NCI-H748 treated with DMSO at 0.1 percent for 48 hours (cell line): ENCODE measurements around the gene LTB4R.

Experiments
- DNase-seq: peaks from one replicate; lab custom pipeline; 2025; lab: John Stamatoyannopoulos, UW

LTB4R gene

DNA sequence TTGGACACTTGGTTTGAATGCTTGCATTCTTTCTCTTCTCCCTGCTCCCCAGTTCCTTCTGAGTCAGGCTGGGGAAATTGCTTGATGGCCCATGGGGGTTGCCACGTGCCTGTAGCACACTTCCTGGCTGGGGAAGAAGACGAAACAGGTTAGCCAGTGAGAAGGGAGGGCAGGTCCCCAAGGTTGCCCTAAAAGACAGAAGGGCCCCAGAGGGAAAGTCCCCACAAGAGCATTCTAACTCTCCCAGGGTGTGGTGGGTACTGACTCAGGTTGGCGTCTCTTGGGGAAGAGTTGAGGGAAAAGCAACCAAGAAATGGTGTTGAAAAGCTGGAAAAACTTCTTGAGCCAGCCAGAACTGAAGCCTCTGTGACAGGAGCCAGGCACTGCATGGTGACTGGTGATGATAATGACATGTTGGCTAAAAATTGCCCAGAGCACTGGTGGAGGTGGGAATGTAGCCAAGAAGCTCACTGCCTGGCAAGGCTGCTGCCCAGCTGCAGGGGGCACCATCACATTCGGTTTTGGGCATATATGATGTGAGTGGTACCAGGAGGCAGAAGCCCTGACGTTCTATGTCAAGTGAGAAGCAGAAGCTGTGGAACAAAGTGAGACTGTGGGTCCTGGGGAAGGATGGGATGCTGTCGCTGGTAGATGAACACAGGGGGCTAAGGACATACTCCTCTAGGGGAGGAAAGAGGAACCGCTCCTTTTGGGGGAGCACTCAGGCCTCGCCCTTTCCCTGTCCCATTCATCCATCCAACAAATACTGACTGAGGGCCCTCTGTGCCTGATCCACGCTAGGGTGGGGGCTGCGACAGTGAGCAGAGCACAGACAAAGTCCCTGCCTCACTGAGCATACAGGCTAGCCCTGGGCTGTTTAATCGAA lies 31.8 kb upstream of the LTB4R start:
- no peak for DNase-seq

DNA sequence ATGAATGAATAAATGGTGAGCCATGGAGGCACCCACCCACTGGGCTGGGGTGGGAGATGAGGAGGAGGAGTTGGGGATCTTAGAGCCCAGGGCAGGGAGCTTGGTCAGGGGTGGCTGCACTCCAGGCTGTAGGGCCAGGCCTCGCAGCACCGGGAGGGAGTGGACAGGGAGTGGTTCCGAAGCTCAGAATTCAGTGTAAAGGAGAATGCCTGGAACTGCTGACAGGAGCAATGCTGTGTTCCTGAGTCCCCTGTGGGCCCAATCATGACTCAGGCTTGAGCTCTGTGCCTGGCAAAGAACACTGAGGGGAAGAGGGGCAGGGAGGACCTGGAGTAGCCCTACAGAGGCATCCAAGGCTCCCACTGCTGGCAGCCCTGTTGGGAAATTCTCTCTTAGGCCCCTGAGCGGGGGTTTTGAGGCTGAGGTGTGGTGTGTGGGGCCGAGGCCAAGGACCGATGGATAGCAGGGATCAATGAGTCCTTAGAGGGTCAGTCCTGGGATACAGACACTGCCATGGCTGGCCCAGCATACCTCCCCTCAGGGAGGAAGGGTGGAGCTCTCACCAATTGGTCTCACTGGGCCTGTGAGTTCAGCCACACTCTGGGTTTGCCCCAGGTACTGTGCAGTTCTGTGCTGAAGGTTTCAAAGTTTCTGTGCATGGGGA lies 30.4 kb upstream of the LTB4R start:
- DNase-seq, result no peak

DNA sequence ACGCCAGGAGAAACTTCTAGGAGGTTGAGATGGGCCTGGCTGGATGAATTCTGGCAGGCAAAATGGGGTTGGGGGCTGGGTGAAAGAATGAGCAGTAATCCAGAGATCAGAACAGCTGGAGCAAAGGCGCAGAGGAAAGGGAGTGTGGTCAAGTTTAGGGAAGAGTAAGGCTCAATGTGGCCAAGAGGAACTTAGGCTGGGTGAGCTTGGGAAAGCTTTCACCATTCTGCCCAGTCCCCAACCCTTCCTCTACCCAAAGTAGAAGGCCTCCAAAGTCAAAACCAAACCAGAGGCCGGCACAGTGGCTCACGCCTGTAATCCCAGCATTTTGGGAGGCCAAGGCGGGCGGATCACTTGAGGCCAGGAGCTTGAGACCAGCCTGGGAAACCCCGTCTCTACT lies 29.7 kb upstream of the LTB4R start:
- DNase-seq, result no peak

DNA sequence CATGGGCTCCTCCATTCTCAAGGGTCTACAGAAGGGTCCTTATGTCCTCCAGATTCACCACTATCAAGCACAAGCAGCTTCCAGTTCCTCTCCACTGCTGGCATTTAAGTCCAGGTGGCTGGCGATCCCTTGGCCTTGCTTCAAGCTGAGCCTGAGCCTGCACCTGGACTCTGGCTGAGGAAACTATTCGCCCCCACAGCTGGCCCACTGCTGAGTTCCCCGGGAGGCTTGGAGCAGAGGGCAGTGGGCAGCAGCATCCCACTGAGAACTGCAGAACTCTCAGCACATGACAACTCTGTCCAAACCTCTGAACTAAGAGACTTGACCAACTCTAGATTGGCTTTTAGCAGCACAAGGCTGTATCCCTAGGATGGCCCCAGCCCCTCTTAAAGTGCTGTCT lies 28.6 kb upstream of the LTB4R start:
- no peak for DNase-seq

DNA sequence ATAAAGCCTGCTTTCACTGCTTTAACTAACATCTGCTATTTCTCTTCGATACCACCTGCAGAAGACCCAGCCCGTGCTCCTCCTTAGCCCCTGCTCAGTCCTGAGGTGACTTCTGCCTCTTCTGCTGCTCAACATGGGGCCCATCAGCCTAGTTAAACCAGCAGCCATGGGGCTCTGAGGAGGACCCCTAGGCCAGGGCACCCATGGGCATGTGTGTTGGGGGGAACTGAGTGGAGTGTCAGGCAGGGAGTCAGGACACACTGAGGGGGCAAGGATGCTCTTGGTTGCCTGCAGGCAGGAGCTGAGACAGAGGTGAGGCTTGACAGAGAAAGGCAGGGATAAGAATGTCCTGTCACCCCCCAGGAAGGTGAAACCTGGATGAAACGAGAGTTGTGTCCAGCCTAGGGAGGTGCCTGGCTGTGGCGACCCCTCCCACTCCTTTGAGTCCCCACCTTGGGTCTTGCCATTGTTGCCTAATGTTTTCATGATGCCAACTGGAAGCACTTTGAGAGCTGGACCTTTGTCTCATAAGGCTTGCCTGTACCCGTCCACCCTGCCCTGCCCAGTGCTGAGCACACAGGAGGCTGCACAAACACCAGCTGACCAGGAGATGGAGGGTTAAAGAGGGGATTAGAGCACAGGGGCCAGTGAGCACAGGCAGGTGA lies 27.4 kb upstream of the LTB4R start:
- DNase-seq, result no peak

DNA sequence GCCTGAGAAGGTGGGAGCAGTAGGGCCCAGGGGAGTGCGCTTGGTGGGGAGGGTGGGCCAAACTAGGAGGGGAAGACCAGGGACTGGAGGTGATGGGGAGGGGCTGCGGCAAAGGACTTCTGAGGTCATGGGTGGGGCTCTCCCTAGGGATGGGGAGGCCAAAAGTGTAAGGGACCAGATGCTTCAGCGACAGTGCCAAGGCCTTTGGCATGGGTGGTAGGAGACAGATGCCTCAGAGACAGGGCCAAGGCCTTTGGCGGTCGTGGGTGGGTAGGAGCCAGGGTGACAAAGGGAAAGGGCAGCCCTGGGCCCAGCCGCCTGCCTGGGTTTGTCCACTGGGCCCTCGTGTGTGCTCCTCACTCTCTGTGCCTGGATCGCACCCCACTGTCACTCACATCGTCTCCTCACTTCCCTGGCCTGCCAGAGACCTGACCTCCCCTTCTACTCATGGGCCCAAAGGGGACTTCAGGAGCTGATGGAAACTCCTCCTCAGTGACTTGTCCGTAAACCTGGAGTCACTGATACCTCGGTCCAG lies 26.7 kb upstream of the LTB4R start:
- no peak for DNase-seq

DNA sequence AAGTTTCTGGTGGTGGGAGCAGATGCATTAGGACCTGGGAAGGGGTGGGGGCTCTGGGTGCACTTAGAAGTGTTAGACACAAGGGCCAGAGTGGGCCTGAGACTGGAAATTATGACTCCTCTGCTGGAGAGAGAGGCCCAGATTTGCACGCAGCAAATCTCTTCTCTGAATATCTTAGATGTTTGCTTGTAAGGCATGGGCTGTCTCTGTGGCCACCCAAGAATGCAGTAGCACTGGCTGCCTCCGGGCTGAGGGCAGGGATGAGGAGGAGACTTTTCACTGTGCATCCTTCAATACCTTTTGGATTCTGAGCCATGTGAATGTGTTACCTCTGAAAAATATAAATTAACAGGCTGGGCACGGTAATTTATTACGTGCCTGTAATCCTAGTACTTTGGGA lies 26.0 kb upstream of the LTB4R start:
- no peak for DNase-seq

DNA sequence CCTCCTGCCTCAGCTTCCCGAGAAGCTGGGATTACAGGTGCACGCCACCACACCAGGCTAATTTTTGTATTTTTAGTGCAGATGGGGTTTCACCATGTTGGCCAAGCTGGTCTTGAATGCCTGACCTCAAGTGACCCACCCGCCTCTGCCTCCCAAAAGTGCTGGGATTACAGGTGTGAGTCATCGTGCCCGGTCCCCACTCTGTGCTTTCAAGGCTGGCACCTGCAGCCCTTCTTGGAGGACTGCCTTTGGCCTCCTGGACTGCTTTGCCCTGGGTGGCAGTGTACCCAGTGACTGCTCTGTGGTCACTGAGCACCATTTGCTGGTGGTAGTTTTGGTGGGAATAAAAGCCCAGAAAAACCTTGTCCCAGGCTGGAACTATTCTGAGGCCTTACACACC lies 24.3 kb upstream of the LTB4R start:
- no peak for DNase-seq

DNA sequence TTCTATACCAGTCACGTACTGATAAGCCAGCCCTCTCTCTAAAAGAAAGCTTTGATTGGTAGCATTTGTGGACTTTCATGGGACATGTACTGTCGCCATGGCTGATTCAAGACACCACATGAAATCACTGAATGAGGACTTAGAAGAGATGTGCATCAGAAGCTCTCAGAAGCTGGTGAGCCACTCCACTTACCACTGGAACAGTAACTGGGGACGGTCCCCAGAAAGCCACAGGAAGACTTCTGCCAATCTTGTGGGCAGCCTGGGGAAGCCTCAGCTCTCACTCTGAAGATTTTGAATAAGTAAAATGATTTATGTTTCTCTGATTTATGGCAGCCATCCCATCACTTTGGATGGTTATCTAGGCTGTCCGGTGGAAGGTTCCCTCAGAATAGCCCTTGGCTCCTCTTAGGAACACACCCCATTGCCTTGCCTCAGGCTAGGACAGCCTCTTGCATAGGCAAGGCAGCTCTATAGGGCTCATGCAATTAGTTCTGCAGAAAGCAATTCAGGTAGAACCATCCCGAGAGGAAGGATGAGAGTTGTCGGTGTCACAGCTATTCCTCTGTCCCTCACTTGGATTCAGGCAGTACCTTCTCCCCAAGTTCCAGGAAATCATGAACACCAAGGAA lies 21.5 kb upstream of the LTB4R start:
- DNase-seq, result no peak

DNA sequence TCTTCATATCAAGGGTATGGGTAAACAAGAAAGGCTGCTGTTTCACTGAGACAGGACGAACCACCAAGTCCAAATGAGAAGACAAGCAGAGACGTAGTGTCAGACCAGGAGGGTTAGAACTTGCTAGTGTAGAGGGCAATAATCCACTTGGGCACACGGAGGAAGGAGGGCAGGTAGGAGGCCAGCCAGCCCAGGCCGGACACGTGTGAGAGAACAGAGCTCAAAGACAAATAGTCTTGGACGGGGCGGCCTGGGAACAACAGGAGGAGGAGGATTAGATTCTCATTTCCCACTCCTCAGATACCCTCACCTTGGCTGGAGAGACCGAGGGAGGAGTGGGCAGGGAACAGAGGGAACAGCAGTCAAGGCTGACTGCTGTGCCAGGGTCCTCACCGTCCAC lies 20.6 kb upstream of the LTB4R start:
- DNase-seq, result no peak

DNA sequence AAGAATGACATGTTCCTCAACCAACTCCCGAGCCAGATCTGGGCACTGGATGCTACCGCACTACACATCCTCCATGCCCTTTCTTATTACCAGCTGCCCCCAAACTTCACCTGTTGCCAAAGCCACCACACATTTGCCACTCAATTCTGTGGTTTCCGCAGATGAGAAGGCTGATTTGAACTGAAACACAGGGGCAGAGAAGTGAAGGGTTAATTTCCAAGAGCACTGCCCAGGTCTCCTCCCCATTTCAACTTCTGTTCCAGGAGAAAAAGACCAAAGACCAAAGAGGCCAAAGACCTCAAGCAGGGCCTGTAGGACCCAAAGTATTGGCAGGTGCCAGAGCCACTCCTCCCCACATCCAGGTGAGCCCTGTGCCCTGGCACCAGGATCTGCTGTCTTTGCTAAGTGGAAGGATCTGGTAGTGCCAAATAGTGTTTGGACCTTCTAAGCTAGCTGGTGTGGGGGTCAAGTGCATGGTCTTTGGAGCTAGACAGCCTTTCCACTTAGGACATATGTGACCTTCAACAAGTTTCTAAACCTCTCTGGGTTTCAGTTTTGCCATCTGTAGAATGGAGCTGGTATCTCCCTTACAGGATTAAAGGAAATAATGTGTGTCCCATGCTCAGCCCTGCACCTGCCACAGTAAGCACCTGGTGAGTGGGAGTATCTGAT lies 19.7 kb upstream of the LTB4R start:
- DNase-seq, result no peak

DNA sequence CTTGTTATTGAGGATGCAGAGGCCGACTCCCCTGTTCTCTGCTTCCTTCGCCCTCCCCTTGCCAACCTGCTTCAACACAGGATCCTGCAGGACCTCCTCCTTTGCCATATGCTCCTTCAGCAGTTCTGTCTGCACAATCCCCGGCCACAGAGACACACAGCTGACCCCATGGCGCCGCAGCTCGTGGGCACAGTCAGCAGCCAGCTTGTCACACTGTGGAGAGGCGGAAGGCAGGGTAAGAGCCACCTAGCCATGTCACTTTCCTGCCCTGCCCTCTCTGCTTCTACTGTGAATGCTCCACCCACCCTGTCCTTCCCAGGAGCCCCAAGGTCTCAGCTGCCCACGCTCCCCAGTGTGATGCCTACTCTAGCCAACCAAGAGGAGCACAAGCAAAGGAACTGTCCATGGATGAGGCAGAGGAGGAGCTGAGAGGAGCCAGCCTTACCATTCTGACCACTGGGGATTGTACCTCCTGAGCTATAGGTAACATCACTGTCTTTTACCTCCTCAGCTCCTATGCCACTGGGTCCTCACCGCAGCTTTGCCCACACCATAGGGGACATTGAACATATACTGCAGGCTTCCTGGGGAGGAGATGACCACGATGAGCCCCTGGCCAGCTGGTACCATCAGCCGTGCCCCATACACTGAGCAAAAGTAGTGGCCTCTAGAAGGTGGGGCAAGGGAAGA lies 19.0 kb upstream of the LTB4R start:
- no peak for DNase-seq

DNA sequence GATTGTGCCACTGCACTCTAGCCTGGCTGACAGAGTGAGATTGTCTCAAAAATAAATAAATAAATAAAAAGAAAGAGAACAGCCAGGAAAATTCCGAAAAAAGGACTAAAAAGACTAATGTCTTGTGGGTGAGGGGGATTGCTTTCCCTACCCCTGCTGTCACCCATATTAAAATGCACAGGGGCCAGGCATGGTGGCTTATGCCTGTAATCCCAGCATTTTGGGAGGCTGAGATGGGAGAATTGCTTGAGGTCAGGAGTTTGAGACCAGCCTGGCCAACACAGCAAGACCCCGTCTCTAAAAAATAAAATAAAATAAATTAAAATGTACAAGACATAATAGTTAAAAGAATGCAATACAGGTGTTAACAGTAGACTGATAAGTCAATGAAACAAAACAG lies 17.8 kb upstream of the LTB4R start:
- no peak for DNase-seq

DNA sequence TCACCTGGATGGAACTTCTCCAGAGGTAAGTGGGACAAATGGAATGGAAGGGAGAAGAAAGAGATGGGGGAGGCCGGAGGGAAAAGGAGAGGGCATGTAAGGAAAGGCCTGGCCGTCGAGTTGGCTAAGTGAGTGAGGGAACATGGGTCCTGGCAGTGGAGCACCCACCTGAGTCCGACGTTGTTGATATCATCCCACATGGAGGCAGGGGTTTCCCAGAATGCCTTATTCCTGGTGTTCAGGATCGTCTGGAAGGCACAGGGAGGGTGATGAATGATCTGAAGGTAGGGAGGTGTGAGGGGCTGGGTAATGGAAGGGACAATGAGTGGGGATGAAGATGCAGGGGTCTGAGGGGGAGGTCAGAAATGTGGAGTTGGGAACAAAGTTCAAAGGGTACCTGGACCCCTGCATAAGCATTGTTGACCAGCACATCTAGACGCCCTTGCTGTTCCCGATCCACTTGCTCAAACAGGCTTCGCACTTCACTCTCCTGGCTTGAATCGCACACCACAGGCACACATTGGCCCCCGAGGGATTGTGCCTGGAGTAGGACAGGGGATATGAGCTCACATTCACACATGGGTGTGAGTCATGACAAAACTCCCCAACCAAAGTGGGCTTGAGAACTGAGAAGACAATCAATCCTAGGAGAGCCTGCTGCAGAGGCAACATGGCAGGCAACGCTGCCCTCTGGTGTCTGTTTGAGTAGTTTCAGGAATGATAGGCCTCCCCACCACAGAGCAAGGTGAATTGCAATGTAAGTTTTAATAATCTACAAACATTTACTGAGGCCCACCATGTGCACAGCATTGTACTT lies 14.8 kb upstream of the LTB4R start:
- no peak for DNase-seq

DNA sequence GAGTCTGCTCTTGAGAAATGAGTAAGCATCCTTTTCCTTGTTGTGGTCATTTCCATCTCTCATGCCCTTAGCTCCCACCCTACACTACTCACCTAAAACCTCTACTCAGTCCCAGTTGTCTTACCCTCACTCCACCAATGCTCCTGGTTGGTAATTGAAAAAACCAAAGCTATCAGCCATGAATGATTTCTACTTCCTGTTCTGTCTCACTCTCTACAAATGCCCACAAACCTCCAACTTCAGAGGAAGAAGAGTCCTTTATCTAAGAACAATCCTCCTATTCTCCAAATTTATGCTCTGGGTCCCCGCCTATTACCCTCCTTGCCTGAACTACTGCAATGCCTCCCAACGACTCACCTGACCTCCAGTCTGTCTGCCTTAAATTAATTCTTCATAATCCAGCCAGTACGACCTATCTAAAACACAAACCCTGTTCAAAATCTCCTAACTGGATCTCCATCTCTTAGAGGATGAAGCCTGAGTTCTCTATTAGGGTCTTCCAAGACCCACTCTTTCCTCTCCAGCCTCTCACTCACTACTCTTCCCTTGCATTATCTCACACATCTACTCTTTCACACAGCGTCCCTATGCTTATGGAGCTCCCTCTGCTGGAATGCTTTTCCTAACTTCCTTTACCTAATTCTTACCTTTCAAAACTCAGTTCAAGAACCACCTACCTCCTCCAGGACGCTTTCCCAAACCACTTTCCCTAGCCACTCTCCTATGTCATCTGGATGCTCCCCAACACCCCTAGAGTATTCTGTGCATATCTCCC lies 13.9 kb upstream of the LTB4R start:
- DNase-seq, result peak; percentile 18

DNA sequence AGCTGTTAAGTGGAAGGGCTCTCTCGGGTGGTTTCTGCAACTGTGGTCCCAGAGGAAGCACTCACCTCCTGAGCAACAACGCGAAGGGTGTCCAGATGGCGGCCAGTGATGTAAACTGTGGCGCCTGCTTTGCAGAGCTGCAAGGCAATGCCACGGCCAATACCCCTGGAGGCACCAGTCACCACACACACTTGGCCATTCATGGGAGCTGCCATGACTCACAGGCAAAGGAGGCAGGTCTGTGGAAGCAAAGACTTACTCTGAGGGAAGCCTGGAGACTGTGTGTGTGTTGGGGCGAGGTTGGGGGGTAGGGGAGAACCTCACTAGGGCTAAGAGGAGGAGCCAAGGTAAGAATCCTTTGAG lies 12.4 kb upstream of the LTB4R start:
- DNase-seq, result no peak

DNA sequence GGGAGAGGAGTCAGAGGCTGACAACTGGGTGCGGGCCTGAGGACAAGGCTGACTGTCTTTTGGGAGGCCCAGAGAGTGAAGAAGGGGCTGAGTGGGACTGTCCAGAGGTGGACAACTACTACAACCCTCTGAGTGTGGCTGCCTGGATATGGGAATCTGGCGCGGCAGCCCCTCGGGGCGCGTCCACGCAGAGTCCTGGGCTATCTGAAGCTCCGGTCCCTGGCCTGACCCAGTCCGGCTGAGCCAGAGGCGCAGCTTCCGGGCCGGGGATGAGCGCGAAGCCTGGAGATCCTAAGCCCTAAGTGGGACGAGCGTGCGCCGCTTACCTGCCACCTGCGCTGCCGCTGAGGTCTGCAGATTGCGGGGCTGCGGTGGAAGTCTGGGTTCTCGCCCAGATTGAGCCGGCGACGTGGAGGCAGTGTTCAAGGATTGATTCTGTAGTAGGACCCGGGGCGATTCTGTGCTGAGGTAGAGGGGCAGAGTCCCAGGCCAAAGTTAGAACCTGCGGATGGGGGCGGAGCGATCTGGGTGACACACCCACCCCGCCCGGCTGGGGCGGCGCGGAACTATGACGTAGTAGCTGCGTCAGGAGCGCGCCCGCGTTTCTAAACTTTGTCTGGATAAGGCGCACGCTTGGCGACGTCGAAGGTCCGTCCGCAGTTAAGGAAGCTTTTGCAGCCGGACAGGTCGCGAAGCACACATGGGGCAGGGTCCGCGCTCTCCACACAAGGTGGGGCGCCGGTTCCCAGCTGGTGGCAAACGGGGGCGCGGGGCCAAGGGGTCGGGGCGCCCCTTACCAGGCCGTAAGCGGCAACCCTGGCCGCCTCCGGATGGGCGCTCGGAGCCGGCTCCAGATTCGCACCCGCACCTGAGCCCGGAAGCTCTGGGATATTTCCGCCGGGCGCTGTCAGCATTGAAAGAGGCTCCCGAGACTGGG lies 11.8 kb upstream of the LTB4R start, which contains the start of the genes DHRS1 and NOP9:
TSS of gene DHRS1 (minus strand) at position 526 of the 937 bp plus-strand sequence. CDS start 674 bp downstream, outside the sequence.
TSS of gene NOP9 (plus strand) at position 596 of the 937 bp plus-strand sequence. CDS start at position 701, 105 bp downstream.
- peak; percentile 71 for DNase-seq

DNA sequence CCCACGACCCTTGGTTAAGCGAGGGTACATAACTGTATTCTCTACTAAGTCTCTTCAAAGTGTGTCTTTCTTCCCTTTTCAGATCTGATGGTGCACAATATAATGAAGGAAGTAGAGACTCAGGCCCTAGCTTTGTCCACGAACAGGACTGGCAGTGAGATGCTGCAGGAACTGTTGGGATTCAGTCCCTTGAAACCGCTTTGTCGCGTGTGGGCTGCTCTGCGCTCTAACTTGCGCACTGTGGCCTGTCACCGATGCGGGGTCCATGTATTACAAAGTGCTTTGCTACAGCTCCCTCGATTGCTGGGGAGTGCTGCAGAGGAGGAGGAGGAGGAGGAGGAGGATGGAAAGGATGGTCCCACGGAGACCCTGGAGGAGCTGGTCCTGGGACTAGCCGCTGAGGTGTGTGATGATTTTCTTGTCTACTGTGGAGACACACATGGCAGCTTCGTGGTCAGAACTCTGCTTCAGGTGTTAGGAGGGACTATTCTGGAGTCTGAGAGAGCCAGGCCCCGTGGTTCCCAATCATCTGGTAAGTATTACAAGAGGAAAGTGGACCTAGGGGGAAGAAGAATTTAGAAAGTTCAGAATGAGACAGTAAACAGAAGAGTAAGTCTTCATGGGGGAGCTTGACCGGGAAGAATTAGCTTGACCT lies 10.8 kb upstream of the LTB4R start:
- DNase-seq, result no peak
